ENCODE results near the gene SMIM21.

DNA sequence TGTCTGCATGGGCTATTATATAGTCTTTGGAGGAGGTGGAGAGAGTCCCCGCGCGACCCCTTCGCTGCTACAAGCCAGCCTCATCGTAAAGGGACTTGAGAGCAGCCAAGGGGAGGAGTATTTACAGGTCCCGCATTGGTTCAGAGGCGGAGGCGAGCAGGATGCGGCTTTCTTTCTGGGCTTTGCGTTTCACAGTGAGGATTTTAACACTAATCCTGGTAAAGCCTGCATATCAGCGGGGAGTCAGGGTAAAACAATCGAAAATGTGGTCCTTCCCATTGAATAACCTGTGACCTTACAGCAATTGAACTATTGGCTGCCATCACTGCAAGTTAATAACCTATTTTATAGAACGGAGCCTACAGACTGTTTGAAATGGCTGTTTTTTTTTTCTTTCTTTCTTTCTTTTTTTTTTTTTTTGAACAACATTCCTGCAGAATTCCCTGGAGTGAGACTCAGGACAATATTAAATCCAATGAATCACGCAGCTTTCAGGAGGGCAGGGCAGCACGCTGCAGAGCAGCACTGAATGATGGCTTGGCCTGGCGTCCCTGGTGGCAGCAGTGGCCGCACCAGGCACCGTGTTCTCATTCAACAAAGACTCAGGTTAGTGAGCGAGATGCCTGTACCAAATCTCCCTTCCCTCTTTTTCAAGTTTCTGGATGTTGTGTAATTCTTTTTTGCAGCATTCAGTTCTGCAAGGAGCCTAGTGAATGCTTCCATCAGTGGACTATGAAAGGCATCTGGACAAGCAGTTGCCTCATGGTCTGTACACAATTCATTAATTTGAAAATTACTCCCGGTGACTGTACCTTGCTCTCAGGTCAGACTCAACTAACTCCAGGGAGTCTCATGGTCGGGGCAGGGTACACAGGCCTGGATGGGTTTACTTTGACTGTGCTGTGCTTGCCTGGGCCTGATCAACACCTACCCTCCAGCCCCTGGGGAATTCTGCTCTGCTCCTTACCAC is 19.8 kb downstream of the SMIM21 start:
- TF ChIP-seq, protein P1, sequence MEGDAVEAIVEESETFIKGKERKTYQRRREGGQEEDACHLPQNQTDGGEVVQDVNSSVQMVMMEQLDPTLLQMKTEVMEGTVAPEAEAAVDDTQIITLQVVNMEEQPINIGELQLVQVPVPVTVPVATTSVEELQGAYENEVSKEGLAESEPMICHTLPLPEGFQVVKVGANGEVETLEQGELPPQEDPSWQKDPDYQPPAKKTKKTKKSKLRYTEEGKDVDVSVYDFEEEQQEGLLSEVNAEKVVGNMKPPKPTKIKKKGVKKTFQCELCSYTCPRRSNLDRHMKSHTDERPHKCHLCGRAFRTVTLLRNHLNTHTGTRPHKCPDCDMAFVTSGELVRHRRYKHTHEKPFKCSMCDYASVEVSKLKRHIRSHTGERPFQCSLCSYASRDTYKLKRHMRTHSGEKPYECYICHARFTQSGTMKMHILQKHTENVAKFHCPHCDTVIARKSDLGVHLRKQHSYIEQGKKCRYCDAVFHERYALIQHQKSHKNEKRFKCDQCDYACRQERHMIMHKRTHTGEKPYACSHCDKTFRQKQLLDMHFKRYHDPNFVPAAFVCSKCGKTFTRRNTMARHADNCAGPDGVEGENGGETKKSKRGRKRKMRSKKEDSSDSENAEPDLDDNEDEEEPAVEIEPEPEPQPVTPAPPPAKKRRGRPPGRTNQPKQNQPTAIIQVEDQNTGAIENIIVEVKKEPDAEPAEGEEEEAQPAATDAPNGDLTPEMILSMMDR (conservative IDR thresholded peaks at IDR 0.05): no peak
- TF ChIP-seq ZFX (IDR thresholded peaks at IDR 0.05): no peak

All from C4-2B (cell line).